ENCODE data around the gene NEDD8.

Gene NEDD8

GRCh38 chr14:24238123-24238522 is 6.0 kb upstream of the NEDD8 start (continued):
- TF ChIP-seq ZNF580 (tag by site-specific recombination; IDR thresholded peaks at IDR 0.05) (no peak), ZNF121 (tag by site-specific recombination; IDR thresholded peaks at IDR 0.05) (no peak), ZBTB48 (tag by site-specific recombination; IDR thresholded peaks at IDR 0.05) (no peak), ZIC2 (tag by site-specific recombination; IDR thresholded peaks at IDR 0.05) (no peak), ZNF362 (tag by site-specific recombination; IDR thresholded peaks at IDR 0.05) (no peak)

- TF ChIP-seq ZNF354C (tag by site-specific recombination; IDR thresholded peaks at IDR 0.05; ENCODE audit: borderline replicate concordance, low read depth) (no peak), MYNN (tag by site-specific recombination; IDR thresholded peaks at IDR 0.05; ENCODE audit: borderline replicate concordance) (no peak), KLF17 (tag by site-specific recombination; IDR thresholded peaks at IDR 0.05) (no peak), PRDM6 (tag by site-specific recombination; IDR thresholded peaks at IDR 0.05) (no peak), KLF9 (tag by site-specific recombination; IDR thresholded peaks at IDR 0.05; ENCODE audit: low read depth) (no peak), MZF1 (tag by site-specific recombination; IDR thresholded peaks at IDR 0.05; ENCODE audit: borderline replicate concordance) (no peak), ZNF175 (tag by site-specific recombination; IDR thresholded peaks at IDR 0.05) (no peak)
- peaks cover 13 to 74% of the 10 kb centered on the region in 2 experiments; a peak in 2 of 3 replicates for H3K36me3 ChIP-seq (ENCODE audit: control insufficient read depth in 2 of 2, insufficient read depth in 1 of 2, low read length in 2 of 2)
- ChIA-PET CTCF (interaction anchor here (1.3 to 2.9 kb wide), 4 partner anchors 60 to 70 kb away, joined by 5 to 20 read pairs (median 10); partner anchors contain the start of genes CIDEB, DHRS1 and NOP9), POLR2A (interaction anchor here (0.5 to 1.7 kb wide), 5 partner anchors 9 to 96 kb away, joined by 3 to 6 read pairs (median 4); partner anchors contain the start of genes CHMP4A, EMC9, MDP1 and RABGGTA)
- H3K27ac ChIP-seq (ENCODE audit: extremely low read depth, low read depth, low read length): no peak overlapping the region
- peaks cover 7% of the 10 kb centered on the region for H3K4me1 ChIP-seq (ENCODE audit: control insufficient read depth, insufficient read depth, low read length)
- H3K4me3 ChIP-seq (ENCODE audit: low read depth, low read length): no peak overlapping the region
- no peaks in the 10 kb centered on the region for H3K9me3 ChIP-seq (ENCODE audit: control insufficient read depth, insufficient read depth, low read depth, low read length)
Observed at GRCh38 chr14:24237463-24237955, 5.3 kb upstream of the NEDD8 start.

- ChIA-PET CTCF (interaction anchor here (0.5 to 2.9 kb wide), 3 partner anchors 8 to 61 kb away, joined by 3 to 20 read pairs (median 5); no protein-coding TSS in a partner anchor), POLR2A (interaction anchor here (1.4 to 1.7 kb wide), 2 partner anchors 21 to 24 kb away, joined by 4 read pairs; partner anchors contain the start of genes CHMP4A and MDP1)
- H3K9me3 ChIP-seq (ENCODE audit: control insufficient read depth, insufficient read depth, low read depth, low read length): no peaks in the 10 kb centered on the region
- peaks cover 7% of the 10 kb centered on the region for H3K4me1 ChIP-seq (ENCODE audit: control insufficient read depth, insufficient read depth, low read length)
- H3K4me3 ChIP-seq (ENCODE audit: low read depth, low read length): no peak overlapping the region
- H3K36me3 ChIP-seq (ENCODE audit: control insufficient read depth in 2 of 2, insufficient read depth in 1 of 2, low read length in 2 of 2): peaks cover 13 to 74% of the 10 kb centered on the region in 2 experiments; a peak in 2 of 3 replicates
- no peak overlapping the region for H3K27ac ChIP-seq (ENCODE audit: extremely low read depth, low read depth, low read length)
- TF ChIP-seq MEIS1 (CRISPR knock-in tag; IDR thresholded peaks at IDR 0.05; ENCODE audit: borderline replicate concordance) (no peak), SCRT2 (tag by site-specific recombination; IDR thresholded peaks at IDR 0.05) (peak; percentile 75)
Observed at GRCh38 chr14:24236689-24237462, 4.7 kb upstream of the NEDD8 start.

All from HEK293 (cell line).